Measurements from ENCODE around the gene CYP4A11.
"Not testable (repeated sequence)": the region's sequence is repeated elsewhere in the genome, so short reads cannot be mapped to it uniquely, and the experiment has no call there.

CYP4A11 gene

GRCh38 chr1:46948629-46949416 lies 7.5 kb upstream of the CYP4A11 start:
- no peaks in the 10 kb centered on the region for H3K36me3 ChIP-seq (ENCODE audit: insufficient read depth, low read length)
- no peak overlapping the region for H3K9ac ChIP-seq (ENCODE audit: insufficient read length)
- TF ChIP-seq FOXP2 (optimal IDR thresholded peaks at IDR 0.05; ENCODE audit: control extremely low read depth, extremely low read length, insufficient read depth) (no peak), EZH2 (IDR thresholded peaks at IDR 0.05) (no peak), POLR2AphosphoS5 (IDR thresholded peaks at IDR 0.05; ENCODE audit: borderline replicate concordance, low read depth, low read length) (no peak)
- H3K4me3 ChIP-seq, result no peak overlapping the region
- DNase-seq (ENCODE audit: low read depth, low spot score), result no peak
- no peaks in the 10 kb centered on the region for H3K9me3 ChIP-seq (ENCODE audit: low read depth, low read length)
- H3K27ac ChIP-seq, result no peak overlapping the region

DNA sequence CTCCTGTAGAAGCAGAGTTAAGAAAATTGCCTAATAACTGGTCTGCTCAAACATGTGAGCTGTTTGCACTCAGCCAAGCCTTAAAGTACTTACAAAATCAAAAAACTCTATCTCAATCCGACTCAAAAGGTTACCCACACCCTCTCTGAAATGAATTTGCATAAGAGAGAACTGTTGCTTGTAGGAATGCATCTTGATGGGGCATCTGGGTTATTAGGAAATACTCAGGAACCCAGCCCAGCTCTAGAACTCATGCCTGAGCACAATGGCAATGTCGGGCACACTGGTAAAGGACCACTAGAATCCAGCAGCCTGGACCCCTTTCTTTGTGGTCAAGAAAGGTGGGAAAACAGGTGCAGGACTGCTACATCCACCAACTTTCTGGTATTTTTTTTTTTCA lies 6.4 kb upstream of the CYP4A11 start:
- H3K4me3 ChIP-seq; DNase-seq (ENCODE audit: low read depth, low spot score); H3K9ac ChIP-seq (ENCODE audit: insufficient read length); H3K36me3 ChIP-seq (ENCODE audit: insufficient read depth, low read length); H3K9me3 ChIP-seq (ENCODE audit: low read depth, low read length); H3K27ac ChIP-seq: not testable (repeated sequence)

DNA sequence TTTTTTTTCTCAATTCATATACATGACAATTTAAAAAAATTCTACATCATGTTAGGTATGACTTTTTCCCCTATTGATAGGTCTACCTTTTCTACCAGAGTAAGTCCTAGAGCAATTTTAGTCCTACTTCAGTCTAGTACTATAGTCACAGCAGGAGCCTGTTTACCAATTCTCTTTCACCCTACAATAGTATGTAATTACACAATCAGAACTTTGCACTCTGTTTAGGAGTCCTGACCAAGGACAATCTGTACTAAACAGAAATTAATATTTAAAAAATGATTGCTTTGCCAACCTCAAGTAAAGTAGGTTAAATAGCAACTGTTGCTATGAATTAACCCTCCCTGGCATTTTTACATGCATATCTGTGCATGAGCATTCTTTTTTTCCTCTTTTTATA lies 810 bp upstream of the CYP4A11 start:
- TF ChIP-seq FOXP2 (optimal IDR thresholded peaks at IDR 0.05; ENCODE audit: control extremely low read depth, extremely low read length, insufficient read depth) (no peak), EZH2 (IDR thresholded peaks at IDR 0.05) (no peak), POLR2AphosphoS5 (IDR thresholded peaks at IDR 0.05; ENCODE audit: borderline replicate concordance, low read depth, low read length) (no peak)
- Histone ChIP-seq H3K9me3 (ENCODE audit: low read depth, low read length) (no peaks in the 10 kb centered on the region), H3K9ac (ENCODE audit: insufficient read length) (no peak overlapping the region), H3K27ac (no peak overlapping the region), H3K36me3 (ENCODE audit: insufficient read depth, low read length) (no peaks in the 10 kb centered on the region), H3K4me3 (no peak overlapping the region)
- no peak for DNase-seq (ENCODE audit: low read depth, low spot score)

DNA sequence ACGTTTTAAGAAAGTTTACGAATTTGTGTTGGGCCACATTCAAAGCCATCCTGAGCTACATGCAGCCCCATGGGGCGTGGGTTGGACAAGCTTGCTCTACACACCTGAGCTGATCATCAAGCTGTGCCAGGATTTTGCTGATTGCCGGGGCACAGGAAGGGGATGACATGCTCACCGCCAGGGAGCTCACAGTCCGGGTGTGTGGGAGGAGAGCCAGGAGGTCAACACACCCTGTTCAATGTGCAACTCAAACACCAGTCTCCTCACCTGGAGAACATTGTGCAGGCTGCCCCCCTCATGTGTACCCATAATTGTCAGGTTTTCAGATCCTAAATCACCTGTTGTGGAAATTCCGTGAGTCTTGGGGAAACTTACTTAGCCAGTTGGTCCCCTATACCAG lies 969 bp downstream of the CYP4A11 start:
- H3K27ac ChIP-seq, result no peak overlapping the region

DNA sequence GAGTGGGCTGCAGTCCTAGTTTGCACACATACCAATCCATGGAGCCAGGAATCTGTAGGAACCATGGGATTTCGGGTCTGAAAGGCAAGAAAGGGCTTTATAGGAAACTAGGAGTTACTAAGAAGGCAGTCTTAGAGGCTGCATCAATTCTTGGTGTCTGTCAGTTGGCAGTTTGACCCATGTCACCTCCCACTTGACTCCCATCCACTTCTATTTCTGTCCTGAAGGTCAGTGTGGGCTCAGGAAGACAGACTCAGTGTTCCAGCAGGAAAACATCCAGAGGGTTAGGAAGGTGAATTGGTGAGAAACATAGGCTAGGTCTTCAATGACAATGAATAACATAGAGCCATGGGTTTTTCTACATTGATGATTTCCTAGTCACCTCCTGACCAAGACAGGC lies 4.0 kb downstream of the CYP4A11 start:
- Histone ChIP-seq H3K4me3 (no peak overlapping the region), H3K9me3 (ENCODE audit: low read depth, low read length) (no peaks in the 10 kb centered on the region), H3K9ac (ENCODE audit: insufficient read length) (no peak overlapping the region), H3K27ac (no peak overlapping the region), H3K36me3 (ENCODE audit: insufficient read depth, low read length) (no peaks in the 10 kb centered on the region)
- TF ChIP-seq POLR2AphosphoS5 (IDR thresholded peaks at IDR 0.05; ENCODE audit: borderline replicate concordance, low read depth, low read length) (no peak), FOXP2 (optimal IDR thresholded peaks at IDR 0.05; ENCODE audit: control extremely low read depth, extremely low read length, insufficient read depth) (no peak), EZH2 (IDR thresholded peaks at IDR 0.05) (no peak)
- no peak for DNase-seq (ENCODE audit: low read depth, low spot score)

More for the DNA sequence above, 969 bp downstream of the CYP4A11 start:
- H3K9me3 ChIP-seq (ENCODE audit: low read depth, low read length), result no peaks in the 10 kb centered on the region
- TF ChIP-seq POLR2AphosphoS5 (IDR thresholded peaks at IDR 0.05; ENCODE audit: borderline replicate concordance, low read depth, low read length), result no peak
- TF ChIP-seq EZH2 (IDR thresholded peaks at IDR 0.05), result no peak
- no peak for TF ChIP-seq FOXP2 (optimal IDR thresholded peaks at IDR 0.05; ENCODE audit: control extremely low read depth, extremely low read length, insufficient read depth)
- no peaks in the 10 kb centered on the region for H3K36me3 ChIP-seq (ENCODE audit: insufficient read depth, low read length)
- H3K9ac ChIP-seq (ENCODE audit: insufficient read length), result no peak overlapping the region
- no peak for DNase-seq (ENCODE audit: low read depth, low spot score)
- no peak overlapping the region for H3K4me3 ChIP-seq

DNA sequence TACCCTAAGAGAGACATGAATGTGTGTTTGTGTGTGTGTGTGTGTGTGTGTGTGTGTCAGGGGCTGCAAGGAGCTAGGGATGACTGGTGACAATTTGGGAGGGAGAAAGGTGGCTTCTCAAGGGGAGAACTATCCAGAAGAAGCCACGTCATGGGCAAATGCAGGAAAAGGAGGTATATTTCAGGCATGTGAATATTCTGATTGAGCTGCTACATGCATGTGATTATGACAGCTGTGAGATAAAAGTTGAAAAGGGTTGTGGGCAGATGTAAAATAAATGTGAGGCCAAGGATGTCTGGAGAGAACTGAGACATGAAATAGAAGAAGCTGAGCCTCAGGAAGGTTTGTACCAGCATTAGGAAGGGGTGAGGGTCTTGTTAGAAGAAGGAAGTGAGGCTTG lies 4.5 kb downstream of the CYP4A11 start:
- TF ChIP-seq EZH2 (IDR thresholded peaks at IDR 0.05) (no peak), POLR2AphosphoS5 (IDR thresholded peaks at IDR 0.05; ENCODE audit: borderline replicate concordance, low read depth, low read length) (no peak), FOXP2 (optimal IDR thresholded peaks at IDR 0.05; ENCODE audit: control extremely low read depth, extremely low read length, insufficient read depth) (no peak)
- no peak overlapping the region for H3K27ac ChIP-seq
- no peak for DNase-seq (ENCODE audit: low read depth, low spot score)
- H3K36me3 ChIP-seq (ENCODE audit: insufficient read depth, low read length), result no peaks in the 10 kb centered on the region
- no peak overlapping the region for H3K9ac ChIP-seq (ENCODE audit: insufficient read length)
- H3K4me3 ChIP-seq, result no peak overlapping the region
- no peaks in the 10 kb centered on the region for H3K9me3 ChIP-seq (ENCODE audit: low read depth, low read length)

DNA sequence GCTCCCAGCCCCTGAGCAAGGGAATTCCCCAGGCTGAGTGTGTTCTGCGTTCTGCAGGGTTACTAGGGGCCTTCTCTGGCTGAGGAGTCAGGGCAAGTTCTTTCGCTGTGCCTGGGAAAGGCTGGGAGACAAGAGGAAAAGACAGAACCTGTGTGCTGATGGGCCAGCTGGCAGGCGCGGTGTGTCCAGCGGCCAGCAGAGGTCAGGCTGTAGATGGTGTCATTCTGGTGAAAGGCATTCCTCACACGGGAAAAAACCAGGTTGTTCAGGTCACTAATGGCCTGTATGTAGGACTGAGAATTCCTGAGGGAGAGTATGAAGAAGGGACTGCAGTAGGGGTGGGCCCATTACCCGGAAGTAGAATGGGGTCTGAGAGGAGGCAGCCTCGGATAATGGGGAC lies 6.4 kb downstream of the CYP4A11 start:
- H3K9ac ChIP-seq (ENCODE audit: insufficient read length); H3K27ac ChIP-seq; DNase-seq (ENCODE audit: low read depth, low spot score); H3K9me3 ChIP-seq (ENCODE audit: low read depth, low read length); H3K4me3 ChIP-seq; H3K36me3 ChIP-seq (ENCODE audit: insufficient read depth, low read length): not testable (repeated sequence)

GRCh38 chr1:46932020-46932419 lies 9.3 kb downstream of the CYP4A11 start:
- not testable (repeated sequence) for DNase-seq (ENCODE audit: low read depth, low spot score); H3K9ac ChIP-seq (ENCODE audit: insufficient read length); H3K27ac ChIP-seq; H3K4me3 ChIP-seq; H3K36me3 ChIP-seq (ENCODE audit: insufficient read depth, low read length); H3K9me3 ChIP-seq (ENCODE audit: low read depth, low read length)

GRCh38 chr1:46931151-46931550 lies 10.1 kb downstream of the CYP4A11 start:
- DNase-seq (ENCODE audit: low read depth, low spot score), result no peak
- Histone ChIP-seq H3K9ac (ENCODE audit: insufficient read length) (no peak overlapping the region), H3K27ac (no peak overlapping the region), H3K4me3 (no peak overlapping the region), H3K9me3 (ENCODE audit: low read depth, low read length) (no peaks in the 10 kb centered on the region), H3K36me3 (ENCODE audit: insufficient read depth, low read length) (no peaks in the 10 kb centered on the region)
- TF ChIP-seq POLR2AphosphoS5 (IDR thresholded peaks at IDR 0.05; ENCODE audit: borderline replicate concordance, low read depth, low read length) (no peak), EZH2 (IDR thresholded peaks at IDR 0.05) (no peak), FOXP2 (optimal IDR thresholded peaks at IDR 0.05; ENCODE audit: control extremely low read depth, extremely low read length, insufficient read depth) (no peak)

Measured in SK-N-MC (cell line).